ENCODE data around the gene HERC2.
"Not testable (repeated sequence)": the region's sequence is repeated elsewhere in the genome, so short reads cannot be mapped to it uniquely, and the experiment has no call there.

The HERC2 gene

DNA sequence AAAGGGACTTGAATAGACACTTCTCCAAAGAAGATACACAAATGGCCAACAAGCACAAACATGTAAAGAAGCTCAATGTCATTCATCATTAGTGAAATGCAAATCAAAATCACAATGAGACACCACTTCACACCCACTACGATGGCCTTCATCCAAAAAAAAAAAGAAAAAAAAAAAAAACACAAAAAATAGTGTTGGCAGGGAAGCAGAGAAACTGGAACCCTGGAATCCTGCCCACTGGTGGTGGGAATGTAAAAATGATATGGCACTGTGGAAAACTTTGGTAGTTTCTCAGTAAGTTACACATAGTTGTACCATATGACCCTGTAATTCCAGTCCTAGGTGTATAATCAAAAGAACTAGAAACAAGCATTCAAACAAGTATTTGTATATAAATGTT, 94.7 kb downstream of the HERC2 start:
- not testable (repeated sequence) for DNase-seq (ENCODE audit: low read depth)

GRCh38 chr15:28222612-28223011, 99.4 kb downstream of the HERC2 start:
- not testable (repeated sequence) for DNase-seq (ENCODE audit: low read depth)

- not testable (repeated sequence) for DNase-seq (ENCODE audit: low read depth)
Measured at GRCh38 chr15:28221696-28222095, 100.3 kb downstream of the HERC2 start.

DNA sequence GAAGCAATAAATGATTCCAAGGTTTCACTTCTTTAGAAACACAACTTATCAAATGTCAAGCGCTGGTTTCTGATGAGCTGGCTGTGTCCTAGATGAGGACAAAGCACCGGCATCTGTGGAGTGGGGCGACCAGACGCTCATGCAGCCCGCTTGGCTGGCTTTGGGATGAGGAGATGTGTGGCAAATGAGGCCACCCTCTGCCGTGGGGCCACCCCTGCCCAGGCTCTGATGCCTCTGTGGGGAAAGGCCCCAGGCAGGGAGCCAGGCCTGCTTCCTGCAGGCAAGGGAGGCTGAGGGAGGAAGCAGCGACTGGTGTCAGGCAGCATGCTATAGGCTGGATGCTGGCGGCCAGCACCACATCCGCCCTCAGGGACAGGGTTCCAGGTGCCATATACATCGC, 102.9 kb downstream of the HERC2 start:
- no peak for DNase-seq (ENCODE audit: low read depth)

- not testable (repeated sequence) for DNase-seq (ENCODE audit: low read depth)
Measured at GRCh38 chr15:28216946-28217546, 104.9 kb downstream of the HERC2 start.

DNA sequence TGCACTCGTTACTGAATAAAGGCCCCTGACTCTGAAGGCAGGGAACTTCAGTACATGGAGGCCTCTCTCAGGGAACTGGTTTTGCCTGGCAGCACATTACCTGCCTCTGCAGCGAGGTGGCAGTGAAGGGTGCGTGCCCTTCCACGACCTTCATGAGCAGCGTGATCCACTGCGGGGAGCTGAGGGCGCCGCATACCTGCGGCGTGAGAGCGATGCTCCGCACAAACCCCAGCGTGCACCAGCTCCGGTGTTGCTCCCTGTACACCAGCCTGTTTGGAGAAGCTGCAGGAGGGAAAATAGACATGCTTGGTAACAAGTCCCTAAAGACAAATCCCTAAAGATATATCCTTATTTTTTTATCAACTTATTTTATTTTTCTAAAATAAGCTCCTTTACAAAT, 106.5 kb downstream of the HERC2 start:
- DNase-seq (ENCODE audit: low read depth), result not testable (repeated sequence)

- not testable (repeated sequence) for DNase-seq (ENCODE audit: low read depth)
Measured at GRCh38 chr15:28214006-28214790, 107.8 kb downstream of the HERC2 start.

DNA sequence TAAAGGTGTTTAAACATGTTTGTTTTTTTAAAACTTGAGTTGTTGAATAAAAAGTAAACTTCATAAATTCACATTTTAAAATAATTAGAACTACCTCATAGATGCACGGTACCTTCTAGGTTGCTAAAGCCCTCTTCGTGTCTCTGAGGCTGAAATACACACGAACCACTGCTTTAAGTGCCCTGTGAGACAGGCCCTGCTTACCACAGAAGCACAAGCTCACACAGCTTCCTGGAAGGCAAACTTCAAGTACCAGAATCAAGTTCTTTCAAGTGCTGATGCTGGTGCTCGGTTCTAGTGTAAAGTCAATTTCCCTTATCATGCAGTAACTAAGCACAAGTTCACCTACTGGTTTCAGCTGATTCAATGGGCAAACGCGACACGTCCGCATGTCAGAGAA, 108.6 kb downstream of the HERC2 start:
- DNase-seq (ENCODE audit: low read depth), result not testable (repeated sequence)

GRCh38 chr15:28208583-28208982, 113.4 kb downstream of the HERC2 start:
- no peak for DNase-seq (ENCODE audit: low read depth)

DNA sequence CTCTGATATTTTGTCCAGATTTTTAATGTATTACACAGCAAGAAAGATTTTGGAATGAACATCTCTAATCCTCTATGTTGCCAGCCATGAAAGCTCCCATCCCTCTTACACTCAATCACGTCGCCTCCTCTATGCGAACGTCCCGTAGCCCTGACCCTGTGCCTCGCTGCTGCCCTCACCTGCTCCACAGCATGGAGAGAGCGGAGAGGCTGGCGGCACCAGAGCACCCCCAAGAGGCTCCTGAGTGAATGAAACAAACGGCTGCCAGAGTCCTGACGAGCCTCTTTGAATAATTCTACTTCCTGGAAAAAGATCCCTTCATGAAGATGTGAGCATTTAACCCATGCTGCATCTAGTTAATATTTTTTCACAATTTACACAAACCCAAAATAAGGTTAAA, 116.3 kb downstream of the HERC2 start:
- DNase-seq (ENCODE audit: low read depth), result not testable (repeated sequence)

GRCh38 chr15:28203055-28203828, 118.7 kb downstream of the HERC2 start:
- DNase-seq (ENCODE audit: low read depth), result not testable (repeated sequence)

DNA sequence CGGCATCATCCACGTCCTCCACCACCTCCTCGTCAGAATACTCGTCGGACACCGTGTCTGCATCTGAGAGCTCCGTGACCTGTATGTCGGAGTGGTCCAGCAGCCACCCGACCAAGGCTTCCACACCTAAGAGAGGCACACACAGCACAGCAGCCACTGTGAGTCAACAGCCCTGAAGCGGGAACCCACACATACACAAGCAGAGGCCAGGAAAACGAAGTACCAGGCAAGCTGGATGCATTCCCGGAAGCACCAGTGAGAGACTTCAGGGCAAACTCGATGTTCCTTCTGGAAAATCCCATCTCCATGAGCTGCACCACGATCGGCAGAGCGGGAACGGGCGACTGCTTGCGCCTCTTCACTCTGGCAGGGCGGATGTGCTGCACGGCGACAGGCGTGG, 119.9 kb downstream of the HERC2 start:
- not testable (repeated sequence) for DNase-seq (ENCODE audit: low read depth)

DNA sequence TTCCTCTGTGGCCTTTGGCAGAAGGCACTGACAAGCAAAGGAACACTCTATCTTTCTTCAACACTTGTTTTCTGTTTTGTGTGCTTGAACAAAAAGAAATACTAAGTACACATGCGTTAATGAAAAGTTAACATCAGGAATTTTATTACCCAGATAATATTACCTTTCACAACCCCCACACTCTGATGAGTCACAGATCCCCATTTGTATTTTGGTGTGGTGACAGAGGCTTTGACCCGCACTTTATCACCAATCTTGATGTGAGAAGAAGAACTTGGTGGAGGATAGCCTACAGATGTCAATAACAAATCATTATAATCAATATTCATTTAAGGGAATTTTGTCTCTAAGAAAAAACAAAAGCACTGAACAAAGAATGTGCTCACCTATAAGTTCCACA, 123.8 kb downstream of the HERC2 start:
- not testable (repeated sequence) for DNase-seq (ENCODE audit: low read depth)

DNA sequence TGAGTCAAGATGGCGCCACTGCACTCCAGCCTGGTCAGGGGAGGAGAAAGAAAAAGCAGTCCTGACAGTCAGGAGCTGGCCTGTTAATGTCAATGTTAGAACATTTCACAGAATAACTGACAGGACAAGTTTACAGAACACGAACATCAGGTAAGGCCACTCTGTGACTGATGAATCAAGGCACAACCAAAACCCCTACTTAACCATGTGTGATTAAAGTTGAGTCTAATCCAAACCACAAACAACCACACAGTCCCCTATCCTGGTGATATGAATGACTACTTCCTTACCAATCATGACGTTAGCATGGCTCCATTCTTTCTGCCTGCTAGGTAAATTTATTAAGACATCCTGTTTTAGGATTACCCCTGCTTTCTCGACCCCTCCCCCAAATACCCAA, 124.3 kb downstream of the HERC2 start:
- not testable (repeated sequence) for DNase-seq (ENCODE audit: low read depth)

- DNase-seq (ENCODE audit: low read depth), result not testable (repeated sequence)
Measured at GRCh38 chr15:28196581-28196980, 125.4 kb downstream of the HERC2 start.

- no peak for DNase-seq (ENCODE audit: low read depth)
Measured at GRCh38 chr15:28192772-28193171, 129.2 kb downstream of the HERC2 start.

DNA sequence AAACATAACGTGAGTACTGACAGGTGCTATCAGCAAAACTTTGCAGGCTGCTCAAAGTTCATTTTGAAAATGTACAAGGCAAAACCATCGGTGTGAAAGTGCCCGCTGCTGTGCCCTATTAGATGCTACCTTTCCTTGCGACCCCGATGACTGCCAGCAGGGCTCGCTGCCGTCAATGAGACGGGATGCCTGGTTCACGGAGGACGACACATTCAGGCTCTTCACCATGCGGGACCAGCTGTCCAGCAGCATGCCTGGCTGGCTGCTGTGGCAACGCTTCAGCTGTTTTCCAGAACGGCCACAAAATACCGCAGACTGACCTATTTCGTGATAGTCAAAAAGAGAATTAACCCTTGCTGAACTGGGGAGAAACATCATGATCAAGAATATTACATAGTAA, 130.1 kb downstream of the HERC2 start:
- DNase-seq (ENCODE audit: low read depth), result no peak

DNA sequence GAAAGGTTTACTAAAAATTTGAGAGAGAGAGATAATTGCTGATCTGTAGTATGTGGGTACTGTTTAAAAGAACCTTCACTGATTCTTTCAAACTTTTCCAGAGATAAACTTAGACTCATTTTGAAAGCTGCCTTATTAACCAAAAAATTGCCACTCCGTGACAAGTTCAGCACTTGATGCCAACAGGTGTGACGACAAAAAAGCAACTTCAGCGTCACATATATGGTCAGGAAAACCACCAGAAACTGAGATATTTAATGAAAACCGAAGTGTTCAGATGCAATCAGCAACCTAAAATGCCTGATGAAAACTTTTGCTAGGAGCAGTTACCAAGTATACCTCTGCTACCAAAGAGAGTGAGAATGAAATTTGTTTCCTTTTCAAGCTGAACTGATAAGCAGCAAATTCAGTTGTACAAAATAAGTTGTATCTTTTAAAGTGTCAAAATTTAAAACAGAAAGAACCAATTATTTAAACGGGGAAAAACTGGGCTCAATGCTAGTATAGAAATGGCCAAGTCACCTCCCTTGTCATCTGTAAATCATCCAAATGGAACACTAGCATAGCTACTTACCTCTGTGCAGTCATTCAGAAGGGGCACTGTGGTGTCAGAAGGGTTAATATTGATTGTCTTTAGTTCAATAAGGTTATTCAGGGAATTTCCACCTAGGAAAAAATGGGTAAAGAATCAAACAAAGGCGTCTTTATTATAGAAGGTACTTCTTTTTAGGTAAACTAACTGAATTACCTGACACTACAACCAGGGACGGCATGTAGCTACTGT, 131.4 kb downstream of the HERC2 start:
- no peak for DNase-seq (ENCODE audit: low read depth)

- no peak for DNase-seq (ENCODE audit: low read depth)
Measured at GRCh38 chr15:28185148-28185895, 136.7 kb downstream of the HERC2 start.

DNA sequence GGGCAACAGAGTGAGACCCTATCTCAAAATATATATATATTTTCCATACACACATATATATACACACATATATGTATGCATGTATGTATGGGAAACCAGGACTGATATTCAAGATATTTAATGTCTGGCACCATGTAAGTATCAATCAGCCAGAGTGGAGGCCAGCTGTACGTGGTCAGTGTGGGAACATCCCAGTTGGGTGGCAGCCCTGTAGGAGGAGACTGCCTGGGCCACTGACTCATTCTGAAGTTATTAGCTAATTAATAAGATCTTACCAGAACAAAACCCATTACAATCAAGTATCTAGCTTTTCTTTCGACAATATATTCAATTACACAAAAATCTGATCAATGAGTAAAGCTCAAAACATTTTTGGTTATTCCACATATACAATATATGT, 137.8 kb downstream of the HERC2 start:
- no peak for DNase-seq (ENCODE audit: low read depth)

DNA sequence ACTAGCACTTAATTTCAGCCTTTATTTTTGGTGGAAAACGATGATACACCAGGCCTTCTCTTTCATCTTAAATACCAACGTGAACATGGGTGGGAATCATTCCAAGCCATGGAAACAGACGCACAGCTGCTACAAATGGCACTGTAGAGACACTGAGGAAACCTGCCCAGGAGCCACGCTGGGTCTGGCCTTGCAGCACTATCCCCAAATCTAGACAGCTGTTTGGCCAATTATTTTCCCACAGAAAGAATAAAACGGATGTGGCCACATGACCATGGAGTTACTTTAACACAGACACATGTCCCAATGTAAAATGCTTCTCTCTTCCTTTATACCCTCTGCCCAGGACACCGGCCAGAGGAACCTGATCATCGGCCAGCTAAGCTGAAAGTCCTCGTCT, 139.2 kb downstream of the HERC2 start:
- DNase-seq (ENCODE audit: low read depth), result no peak

All from stimulated activated CD8-positive, alpha-beta memory T cell treated with anti-CD3 and anti-CD28 coated beads, Interleukin-12 subunit alpha, Interleukin-12 subunit beta, amount 100 ng/mL, for 1 hour (primary cell).